ENCODE results near the gene ABCC4.
"Not testable (repeated sequence)": the region's sequence is repeated elsewhere in the genome, so short reads cannot be mapped to it uniquely, and the experiment has no call there.

The ABCC4 gene

DNA sequence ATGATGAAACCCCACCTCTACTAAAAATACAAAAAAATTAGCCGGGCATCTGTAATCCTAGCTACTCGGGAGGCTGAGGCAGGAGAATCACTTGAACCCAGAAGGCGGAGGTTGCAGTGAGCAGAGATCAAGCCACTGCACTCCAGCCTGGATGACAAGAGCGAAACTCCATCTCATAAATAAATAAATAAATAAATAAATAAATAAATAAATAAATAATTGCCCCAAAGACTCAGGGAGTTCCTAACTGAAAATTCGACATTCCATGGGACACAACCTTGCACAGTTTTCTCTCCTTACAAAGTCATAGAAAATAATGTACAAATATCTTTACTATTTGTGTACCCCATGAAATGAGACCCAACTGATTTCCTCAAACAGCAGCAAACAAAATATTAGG, 134.2 kb downstream of the ABCC4 start:
- H3K36me3 Mint-ChIP-seq (ENCODE audit: low read depth); H3K9me3 Mint-ChIP-seq; H3K4me1 Mint-ChIP-seq (ENCODE audit: low read depth); H3K27ac Mint-ChIP-seq; H3K27me3 Mint-ChIP-seq (ENCODE audit: low read depth); H3K4me3 Mint-ChIP-seq: not testable (repeated sequence)

DNA sequence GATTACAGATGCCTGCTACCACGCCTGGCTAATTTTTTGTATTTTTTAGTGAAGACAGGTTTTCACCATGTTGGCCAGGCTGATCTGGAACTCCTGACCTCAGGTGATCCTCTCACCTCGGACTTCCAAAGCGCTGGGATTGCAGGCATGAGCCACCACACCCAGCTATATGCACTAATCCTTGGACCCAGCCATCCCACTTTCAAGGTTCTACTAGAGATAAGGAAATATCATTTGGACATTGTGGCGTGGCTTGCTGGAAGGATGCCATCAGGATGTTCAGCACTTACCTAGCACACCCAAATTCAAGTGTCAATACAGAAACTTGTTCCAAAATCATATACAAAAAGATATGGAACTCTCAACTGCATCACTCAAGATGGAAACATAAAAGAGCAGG, 136.4 kb downstream of the ABCC4 start:
- Mint-ChIP-seq H3K36me3 (ENCODE audit: low read depth) (no peaks in the 10 kb centered on the region), H3K4me1 (ENCODE audit: low read depth) (no peaks in the 10 kb centered on the region), H3K27ac (no peak overlapping the region), H3K9me3 (no peaks in the 10 kb centered on the region), H3K4me3 (no peak overlapping the region), H3K27me3 (ENCODE audit: low read depth) (no peaks in the 10 kb centered on the region)

DNA sequence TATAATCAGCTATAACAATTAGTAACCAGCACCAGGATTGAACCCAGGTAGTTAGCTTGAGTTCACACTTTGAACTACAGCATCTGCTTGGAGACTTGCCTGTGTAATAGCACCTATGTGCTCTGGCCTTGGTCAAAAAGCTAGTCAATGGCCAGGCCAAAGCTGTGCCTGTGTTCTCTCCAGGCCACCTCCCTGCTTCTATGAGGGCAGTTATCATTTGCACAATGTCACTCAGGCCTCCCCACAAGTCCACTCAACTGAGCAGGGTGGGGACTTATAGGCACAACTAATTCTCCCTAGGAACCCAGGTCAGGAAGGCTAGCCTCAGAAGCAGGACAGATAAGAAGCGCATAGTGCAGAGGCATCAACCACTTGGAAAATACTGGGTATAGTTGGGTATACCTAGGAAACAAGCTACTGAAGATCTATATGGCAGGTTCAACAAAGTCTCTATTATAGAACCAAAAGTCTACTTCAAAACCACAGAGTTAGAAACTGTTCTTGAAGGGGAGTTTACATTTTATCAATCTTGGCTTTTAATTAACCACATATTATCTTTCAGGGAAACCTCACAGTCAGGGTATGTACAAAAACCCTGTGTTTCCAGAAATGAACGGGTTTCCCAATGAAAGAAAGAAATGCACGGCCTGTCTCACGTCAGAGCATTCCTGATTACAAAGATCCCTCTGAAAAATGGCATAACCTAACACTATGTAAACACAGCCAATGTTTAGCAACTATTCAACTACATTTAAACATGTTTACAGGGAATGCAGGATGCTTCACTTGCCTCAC, 140.9 kb downstream of the ABCC4 start:
- Mint-ChIP-seq H3K36me3 (ENCODE audit: low read depth) (no peaks in the 10 kb centered on the region), H3K4me3 (no peak overlapping the region), H3K9me3 (no peaks in the 10 kb centered on the region), H3K4me1 (ENCODE audit: low read depth) (no peaks in the 10 kb centered on the region), H3K27me3 (ENCODE audit: low read depth) (no peaks in the 10 kb centered on the region), H3K27ac (no peak overlapping the region)

- Mint-ChIP-seq H3K36me3 (ENCODE audit: low read depth) (no peaks in the 10 kb centered on the region), H3K4me1 (ENCODE audit: low read depth) (no peaks in the 10 kb centered on the region), H3K27me3 (ENCODE audit: low read depth) (no peaks in the 10 kb centered on the region)
These were observed 141.8 kb downstream of the ABCC4 start for GRCh38 chr13:95159458-95159857.

DNA sequence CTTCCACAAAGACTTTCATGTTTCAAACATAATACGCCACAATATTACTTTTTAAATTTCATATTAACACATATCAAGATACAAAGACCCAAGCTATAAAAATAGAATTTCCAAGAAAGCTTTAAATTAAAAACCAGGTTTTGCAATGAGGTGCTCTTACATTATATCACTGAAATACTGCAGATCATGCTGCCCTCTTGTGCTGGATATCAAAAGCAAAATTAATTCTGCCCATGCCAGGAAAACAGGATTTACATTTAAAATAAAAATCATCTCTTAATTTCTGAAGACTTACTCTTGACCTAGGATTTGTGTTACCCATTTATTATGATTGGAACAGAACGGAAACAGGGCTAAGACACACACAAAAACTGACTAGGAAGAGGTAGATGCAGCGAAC, 145.0 kb downstream of the ABCC4 start:
- Mint-ChIP-seq H3K27ac (no peak overlapping the region), H3K36me3 (ENCODE audit: low read depth) (no peaks in the 10 kb centered on the region), H3K9me3 (no peaks in the 10 kb centered on the region), H3K4me1 (ENCODE audit: low read depth) (peaks cover 5% of the 10 kb centered on the region), H3K4me3 (no peak overlapping the region), H3K27me3 (ENCODE audit: low read depth) (no peaks in the 10 kb centered on the region)

More at GRCh38 chr13:95159458-95159857, 141.8 kb downstream of the ABCC4 start:
- no peak overlapping the region for H3K27ac Mint-ChIP-seq
- no peak overlapping the region for H3K4me3 Mint-ChIP-seq
- H3K9me3 Mint-ChIP-seq, result no peaks in the 10 kb centered on the region

GRCh38 chr13:95155504-95155903, 145.7 kb downstream of the ABCC4 start:
- no peaks in the 10 kb centered on the region for H3K9me3 Mint-ChIP-seq
- H3K27me3 Mint-ChIP-seq (ENCODE audit: low read depth), result no peaks in the 10 kb centered on the region
- peaks cover 9% of the 10 kb centered on the region for H3K4me1 Mint-ChIP-seq (ENCODE audit: low read depth)
- H3K36me3 Mint-ChIP-seq (ENCODE audit: low read depth), result no peaks in the 10 kb centered on the region
- H3K4me3 Mint-ChIP-seq, result no peak overlapping the region
- H3K27ac Mint-ChIP-seq, result no peak overlapping the region

DNA sequence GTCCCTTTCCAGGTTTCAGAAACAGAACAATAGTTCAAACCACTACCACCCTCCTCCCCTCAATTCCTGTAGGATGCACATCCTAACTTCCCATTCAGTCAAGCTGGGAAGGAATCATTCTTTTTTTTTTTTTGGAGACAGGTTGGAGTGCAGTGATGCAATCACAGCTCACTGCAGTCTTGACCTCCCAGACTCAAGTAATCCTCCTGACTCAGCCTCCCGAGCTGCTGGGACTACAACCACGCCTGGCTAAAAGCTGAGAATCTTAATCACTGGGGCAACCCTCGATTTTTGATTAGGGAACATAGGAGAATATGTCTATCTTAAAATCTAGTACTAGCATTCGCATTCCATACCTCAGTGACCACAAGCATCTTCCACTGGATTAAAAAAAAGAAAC, 146.2 kb downstream of the ABCC4 start:
- Mint-ChIP-seq H3K36me3 (ENCODE audit: low read depth) (no peaks in the 10 kb centered on the region), H3K9me3 (no peaks in the 10 kb centered on the region), H3K4me1 (ENCODE audit: low read depth) (peaks cover 9% of the 10 kb centered on the region), H3K27ac (no peak overlapping the region), H3K4me3 (no peak overlapping the region), H3K27me3 (ENCODE audit: low read depth) (no peaks in the 10 kb centered on the region)

- Mint-ChIP-seq H3K27ac (no peak overlapping the region), H3K9me3 (no peaks in the 10 kb centered on the region), H3K36me3 (ENCODE audit: low read depth) (no peaks in the 10 kb centered on the region), H3K4me3 (no peak overlapping the region), H3K4me1 (ENCODE audit: low read depth) (peaks cover 9% of the 10 kb centered on the region), H3K27me3 (ENCODE audit: low read depth) (no peaks in the 10 kb centered on the region)
These were observed 146.8 kb downstream of the ABCC4 start for GRCh38 chr13:95154413-95154886.

GRCh38 chr13:95153647-95154412, 147.4 kb downstream of the ABCC4 start:
- Mint-ChIP-seq H3K4me3 (no peak overlapping the region), H3K9me3 (no peaks in the 10 kb centered on the region), H3K27ac (no peak overlapping the region), H3K4me1 (ENCODE audit: low read depth) (peaks cover 9% of the 10 kb centered on the region), H3K27me3 (ENCODE audit: low read depth) (no peaks in the 10 kb centered on the region), H3K36me3 (ENCODE audit: low read depth) (no peaks in the 10 kb centered on the region)

DNA sequence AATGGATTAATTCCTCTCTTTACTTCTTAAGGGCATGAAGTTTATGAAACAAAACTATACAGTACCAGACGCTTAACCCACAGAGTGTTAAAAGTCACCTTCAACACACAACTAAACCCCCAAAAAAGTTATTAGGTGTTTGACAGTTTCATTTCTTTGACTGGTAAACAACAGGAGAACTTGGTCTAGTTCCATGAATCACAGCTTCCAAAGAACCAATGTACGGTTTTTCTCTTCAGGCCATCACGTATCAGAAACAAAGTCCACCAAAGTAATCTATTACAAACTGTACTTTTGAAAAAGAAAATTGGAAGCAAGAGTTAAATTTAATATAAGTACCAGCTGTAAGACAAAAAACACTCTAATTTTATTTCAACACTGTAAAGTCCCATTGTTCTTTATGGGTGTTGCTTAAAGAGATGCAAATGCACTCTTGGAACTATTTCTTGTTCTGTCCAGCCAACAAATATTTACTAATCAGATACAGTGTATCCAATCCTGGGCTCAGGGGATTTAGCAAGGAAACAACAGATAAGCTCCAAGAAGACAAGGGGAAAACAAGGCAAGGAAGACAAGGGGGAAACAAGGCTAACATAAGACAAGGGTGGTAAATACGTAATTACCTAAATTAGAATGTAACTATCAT, 149.2 kb downstream of the ABCC4 start:
- H3K4me3 Mint-ChIP-seq, result no peak overlapping the region
- H3K27me3 Mint-ChIP-seq (ENCODE audit: low read depth), result no peaks in the 10 kb centered on the region
- H3K27ac Mint-ChIP-seq, result no peak overlapping the region
- H3K4me1 Mint-ChIP-seq (ENCODE audit: low read depth), result peaks cover 9% of the 10 kb centered on the region
- H3K9me3 Mint-ChIP-seq, result no peaks in the 10 kb centered on the region
- no peaks in the 10 kb centered on the region for H3K36me3 Mint-ChIP-seq (ENCODE audit: low read depth)

DNA sequence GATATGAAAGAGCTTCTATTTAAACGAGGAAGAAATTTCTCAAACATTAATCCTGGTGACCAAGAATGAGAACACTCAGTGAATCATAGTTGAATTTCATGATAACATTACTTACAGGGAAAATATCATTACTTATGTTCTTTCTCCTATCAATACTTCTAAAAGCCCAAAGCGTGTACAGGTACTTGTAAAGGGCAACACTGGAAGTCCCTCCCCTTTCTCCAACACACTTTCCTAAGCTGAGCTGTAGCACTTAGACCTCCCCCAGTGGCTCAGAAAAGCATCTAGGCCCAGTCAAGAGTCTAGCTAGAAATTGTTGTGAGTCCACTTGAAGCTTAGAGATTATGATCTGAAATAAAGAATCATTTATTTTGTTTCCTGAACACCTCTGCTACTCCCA, 150.7 kb downstream of the ABCC4 start:
- H3K27ac Mint-ChIP-seq, result no peak overlapping the region

DNA sequence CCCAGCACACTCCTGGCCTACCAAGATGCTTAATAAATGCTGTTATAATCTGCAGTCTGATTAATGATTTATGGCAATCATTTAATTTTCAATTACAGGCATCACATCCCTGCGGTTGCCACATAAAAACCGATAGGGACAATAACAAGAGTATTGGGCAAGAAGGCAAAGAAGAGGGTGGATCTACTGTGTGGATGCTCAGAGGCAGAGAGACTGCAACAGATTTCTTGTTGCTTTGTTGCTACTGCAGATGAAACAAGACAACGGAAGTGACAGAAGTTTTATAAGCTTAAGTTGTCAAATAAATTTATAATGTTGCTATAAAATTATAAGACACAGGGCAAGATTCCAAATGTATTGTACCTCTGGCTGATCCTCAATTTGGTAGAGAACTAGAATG, 154.8 kb downstream of the ABCC4 start:
- H3K9me3 Mint-ChIP-seq, result peaks cover 3% of the 10 kb centered on the region
- H3K4me3 Mint-ChIP-seq, result no peak overlapping the region
- no peaks in the 10 kb centered on the region for H3K36me3 Mint-ChIP-seq (ENCODE audit: low read depth)
- H3K27ac Mint-ChIP-seq, result no peak overlapping the region
- H3K27me3 Mint-ChIP-seq (ENCODE audit: low read depth), result no peaks in the 10 kb centered on the region
- peaks cover 4% of the 10 kb centered on the region for H3K4me1 Mint-ChIP-seq (ENCODE audit: low read depth)

More for the DNA sequence above, 150.7 kb downstream of the ABCC4 start:
- Mint-ChIP-seq H3K4me3 (no peak overlapping the region), H3K27me3 (ENCODE audit: low read depth) (no peaks in the 10 kb centered on the region), H3K36me3 (ENCODE audit: low read depth) (no peaks in the 10 kb centered on the region), H3K4me1 (ENCODE audit: low read depth) (peaks cover 9% of the 10 kb centered on the region), H3K9me3 (no peaks in the 10 kb centered on the region)

DNA sequence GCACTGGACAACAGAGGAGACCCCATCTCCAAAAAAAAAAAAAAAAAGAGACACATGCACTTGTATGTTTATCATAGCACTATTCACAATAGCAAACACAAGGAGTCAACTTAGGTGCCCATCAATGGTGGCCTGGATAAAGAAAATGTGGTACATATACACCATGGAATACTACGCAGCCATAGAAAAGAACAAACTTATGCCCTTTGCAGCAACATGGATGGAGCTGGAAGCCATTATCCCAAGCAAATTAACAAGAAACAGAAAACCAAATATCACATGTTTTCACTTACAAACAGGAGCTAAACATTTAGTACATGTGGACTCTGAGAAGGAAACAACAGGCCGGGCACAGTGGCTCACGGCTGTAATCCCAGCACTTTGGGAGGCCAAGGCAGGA, 155.7 kb downstream of the ABCC4 start:
- H3K36me3 Mint-ChIP-seq (ENCODE audit: low read depth), result no peaks in the 10 kb centered on the region
- H3K4me3 Mint-ChIP-seq, result no peak overlapping the region
- H3K4me1 Mint-ChIP-seq (ENCODE audit: low read depth), result peaks cover under 1% of the 10 kb centered on the region
- H3K27ac Mint-ChIP-seq, result no peak overlapping the region
- peaks cover 3% of the 10 kb centered on the region for H3K9me3 Mint-ChIP-seq
- no peaks in the 10 kb centered on the region for H3K27me3 Mint-ChIP-seq (ENCODE audit: low read depth)

DNA sequence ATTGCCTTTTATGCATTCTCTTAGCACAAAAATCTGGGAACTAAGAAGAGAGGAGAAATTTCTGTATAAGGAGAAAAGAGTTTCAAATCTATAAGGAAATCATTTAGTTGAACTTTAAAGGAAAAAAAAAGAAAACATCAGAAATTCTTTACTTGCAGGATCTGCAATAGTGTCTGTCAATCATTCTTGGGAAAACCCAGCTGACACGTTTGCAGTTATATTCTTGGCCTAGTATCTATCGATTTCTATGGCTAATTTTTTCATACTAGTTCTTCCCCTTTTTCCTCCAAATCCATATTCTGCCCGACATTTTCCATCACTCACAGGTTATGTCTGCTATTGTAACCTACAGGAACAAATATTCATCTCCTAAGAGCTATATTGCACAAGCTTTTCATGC, 160.7 kb downstream of the ABCC4 start:
- no peak overlapping the region for H3K27ac Mint-ChIP-seq
- peaks cover 3% of the 10 kb centered on the region for H3K4me1 Mint-ChIP-seq (ENCODE audit: low read depth)
- H3K4me3 Mint-ChIP-seq, result no peak overlapping the region
- no peaks in the 10 kb centered on the region for H3K36me3 Mint-ChIP-seq (ENCODE audit: low read depth)
- H3K27me3 Mint-ChIP-seq (ENCODE audit: low read depth), result no peaks in the 10 kb centered on the region
- peaks cover 3% of the 10 kb centered on the region for H3K9me3 Mint-ChIP-seq
